Mucosa of descending colon (tissue), 3 donors: ENCODE data around the gene MVD. TPM values are rescaled to one million over a fixed set of nuclear protein-coding genes. Genes with fewer than 3 reads are reported as not detected.

ENCODE experiments used
- ATAC-seq: fragments of 200-7000 bp; cut with Tn5 transposase; one replicate; pipeline ENCODE4 v1.9.1; 2020; ENCODE audit warnings: mild to moderate bottlenecking, moderate library complexity
- DNase-seq, 3 donors: peaks; one replicate each; pipeline ENCODE4 v3.0.0-alpha.2; 2020
- H3K36me3 ChIP-seq: fragments of 200-600 bp; one replicate; pipeline ENCODE4 v1.8.0; 2021; ENCODE audit warnings: low read depth, mild to moderate bottlenecking
- H3K4me1 ChIP-seq: fragments of 200-600 bp; one replicate; pipeline ENCODE4 v1.8.0; 2021; ENCODE audit warnings: low read depth, mild to moderate bottlenecking
- H3K4me3 ChIP-seq: fragments of 200-600 bp; one replicate; pipeline ENCODE4 v1.8.0; 2021; ENCODE audit warnings: mild to moderate bottlenecking
- H3K9me3 ChIP-seq: fragments of 200-600 bp; one replicate; pipeline ENCODE4 v1.8.0; 2021; ENCODE audit warnings: mild to moderate bottlenecking
- CTCF ChIP-seq: fragments of 200-600 bp; IDR thresholded peaks from one replicate; pipeline ENCODE4 v1.8.0; 2022; ENCODE audit warnings: antibody characterized with exemption, mild to moderate bottlenecking
- intact Hi-C, 2 donors: fragments of 100-400 bp; cut with DNase I in 1 of 2; cut with micrococcal nuclease in 1 of 2; formaldehyde crosslinking; loops; one replicate each; pipeline versions ENCODE4 v1.11.0 to v1.11.1; 2022; cut with DNase I, micrococcal nuclease
- total RNA-seq, 3 donors: library from RNA; stranded (reverse); fragmentation: NEBNext Ultra II Directional in 2 of 3; extraction: Animal tissue kit (Norgen Biotek cat#: 25700) in 2 of 3; gene quantifications; one replicate each; pipeline versions ENCODE4 v1.2.1 to v1.2.4, GENCODE V29; 2021 to 2023
- donor health status: DM: no; HTN: no; CAD: no; lungs with moderate emphysema.
- donor health status: DM: no; HTN: no; CAD: no.
- donor health status: DM: no; HTN: yes; CAD: no.

Gene MVD
- total RNA-seq, 3 donors from 2014 or later = 42.7 to 89.5 (median 72.5) TPM

- intact Hi-C loops = no loop called here
- DNase-seq = no peak
Observed at GRCh38 chr16:88677721-88678120, 14.8 kb upstream of the MVD start.

GRCh38 chr16:88676502-88677242 is 13.8 kb upstream of the MVD start:
- no peak for TF ChIP-seq CTCF
- intact Hi-C loops = no loop called here
- H3K9me3 ChIP-seq = no peaks in the 10 kb centered on the region
- no peaks in the 10 kb centered on the region for H3K36me3 ChIP-seq
- no peaks in the 10 kb centered on the region for H3K4me1 ChIP-seq
- ATAC-seq = no peak
- DNase-seq = no peak
- H3K4me3 ChIP-seq = no peak overlapping the region

More at GRCh38 chr16:88677721-88678120, 14.8 kb upstream of the MVD start:
- Histone ChIP-seq H3K4me3 (no peak overlapping the region), H3K36me3 (no peaks in the 10 kb centered on the region), H3K4me1 (no peaks in the 10 kb centered on the region), H3K9me3 (no peaks in the 10 kb centered on the region)
- no peak for ATAC-seq
- TF ChIP-seq CTCF = no peak

GRCh38 chr16:88673716-88674379 is 11.0 kb upstream of the MVD start:
- no peaks in the 10 kb centered on the region for H3K36me3 ChIP-seq
- intact Hi-C loops = no loop called here

GRCh38 chr16:88672776-88673175 is 9.9 kb upstream of the MVD start:
- TF ChIP-seq CTCF = no peak
- Histone ChIP-seq H3K4me3 (no peak overlapping the region), H3K9me3 (no peaks in the 10 kb centered on the region), H3K4me1 (no peaks in the 10 kb centered on the region), H3K36me3 (no peaks in the 10 kb centered on the region)
- intact Hi-C loops = no loop called here
- ATAC-seq (peak; percentile 71), DNase-seq (peak in 1 of 3 donors; percentile 40)

More at GRCh38 chr16:88673716-88674379, 11.0 kb upstream of the MVD start:
- TF ChIP-seq CTCF = no peak
- Histone ChIP-seq H3K4me3 (no peak overlapping the region), H3K4me1 (no peaks in the 10 kb centered on the region), H3K9me3 (no peaks in the 10 kb centered on the region)
- DNase-seq (no peak), ATAC-seq (no peak)

- Histone ChIP-seq H3K9me3 (no peaks in the 10 kb centered on the region), H3K4me3 (no peak overlapping the region), H3K4me1 (no peaks in the 10 kb centered on the region), H3K36me3 (no peaks in the 10 kb centered on the region)
- ATAC-seq (no peak), DNase-seq (no peak)
- intact Hi-C loops = no loop called here
- TF ChIP-seq CTCF = no peak
Observed at GRCh38 chr16:88671806-88672205, 8.9 kb upstream of the MVD start.
